GM18526 (cell line): ENCODE data around the gene TRIM2.

Experiments used
- POLR2A ChIP-seq: IDR thresholded peaks from 3 replicates; pipeline ENCODE4 v1.6.1; 2011; ENCODE audit not compliant: insufficient read length; ENCODE audit errors: extremely low read depth

Gene TRIM2

GRCh38 chr4:153229545-153229944 is 25.3 kb downstream of the TRIM2 start:
- TF ChIP-seq POLR2A: no peak

GRCh38 chr4:153232768-153233167 is 28.5 kb downstream of the TRIM2 start:
- no peak for TF ChIP-seq POLR2A

GRCh38 chr4:153233761-153234371 is 29.6 kb downstream of the TRIM2 start:
- TF ChIP-seq POLR2A: no peak

- no peak for TF ChIP-seq POLR2A
Observed at GRCh38 chr4:153234885-153235284, 30.6 kb downstream of the TRIM2 start.

GRCh38 chr4:153238135-153238919 is 34.1 kb downstream of the TRIM2 start:
- no peak for TF ChIP-seq POLR2A

GRCh38 chr4:153239409-153239808 is 35.2 kb downstream of the TRIM2 start:
- TF ChIP-seq POLR2A: no peak

- no peak for TF ChIP-seq POLR2A
Observed at GRCh38 chr4:153241295-153241694, 37.1 kb downstream of the TRIM2 start.

- no peak for TF ChIP-seq POLR2A
Observed at GRCh38 chr4:153241970-153242838, 38.0 kb downstream of the TRIM2 start.

- no peak for TF ChIP-seq POLR2A
Observed at GRCh38 chr4:153242839-153243324, 38.6 kb downstream of the TRIM2 start.

GRCh38 chr4:153243468-153243867 is 39.2 kb downstream of the TRIM2 start:
- TF ChIP-seq POLR2A: no peak

GRCh38 chr4:153244969-153245368 is 40.7 kb downstream of the TRIM2 start:
- no peak for TF ChIP-seq POLR2A

GRCh38 chr4:153245775-153246174 is 41.5 kb downstream of the TRIM2 start:
- no peak for TF ChIP-seq POLR2A

GRCh38 chr4:153246446-153247115 is 42.3 kb downstream of the TRIM2 start:
- TF ChIP-seq POLR2A: no peak

- no peak for TF ChIP-seq POLR2A
Observed at GRCh38 chr4:153247116-153247490, 42.9 kb downstream of the TRIM2 start.

- no peak for TF ChIP-seq POLR2A
Observed at GRCh38 chr4:153248641-153249198, 44.5 kb downstream of the TRIM2 start.
